DMS53 (cell line): ENCODE data around the gene COMTD1.
"Not testable (repeated sequence)": the region's sequence is repeated elsewhere in the genome, so short reads cannot be mapped to it uniquely, and the experiment has no call there.

ENCODE experiments used
- DNase-seq: peaks from one replicate; lab custom pipeline; 2025; lab: John Stamatoyannopoulos, UW

COMTD1 gene

DNA sequence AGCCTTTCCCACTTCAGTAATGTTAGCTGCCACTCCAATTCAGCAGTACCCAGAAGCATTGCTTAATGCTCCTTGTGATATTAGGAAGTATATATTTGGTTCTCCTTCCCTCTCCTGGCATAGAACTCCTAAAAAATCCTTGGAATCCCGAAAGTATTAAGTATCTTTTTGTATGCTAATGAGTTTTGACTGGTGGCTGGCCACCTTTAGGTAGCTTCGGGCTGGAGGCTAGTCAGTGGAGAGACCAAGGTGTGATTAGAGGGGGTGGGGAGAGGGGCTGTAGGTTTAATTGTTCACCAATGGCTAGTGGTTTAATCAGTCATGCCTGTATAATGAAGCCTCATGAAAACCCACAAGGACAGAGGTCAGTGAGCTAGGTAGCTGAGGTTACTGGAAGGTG is 12.2 kb downstream of the COMTD1 start:
- no peak for DNase-seq

DNA sequence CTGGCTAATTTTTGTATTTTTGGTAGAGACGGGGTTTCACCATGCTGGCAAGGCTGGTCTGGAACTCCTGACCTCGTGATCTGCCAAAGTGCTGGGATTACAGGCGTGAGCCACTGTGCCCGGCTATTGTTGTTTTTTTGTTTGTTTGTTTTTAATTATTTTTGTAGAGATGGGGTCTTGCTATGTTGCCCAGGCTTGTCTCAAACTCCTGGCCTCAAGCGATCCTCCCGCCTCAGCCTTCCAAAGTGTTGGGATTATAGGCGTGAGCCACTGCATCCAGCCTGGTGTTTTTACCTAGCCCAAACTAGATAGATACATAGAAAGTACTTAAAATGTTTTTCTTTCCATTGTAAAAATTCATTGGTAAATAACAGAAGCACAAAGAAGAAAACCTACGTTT is 14.3 kb downstream of the COMTD1 start:
- not testable (repeated sequence) for DNase-seq

- DNase-seq, result no peak
Measured at GRCh38 chr10:75220274-75220673, 15.5 kb downstream of the COMTD1 start.

DNA sequence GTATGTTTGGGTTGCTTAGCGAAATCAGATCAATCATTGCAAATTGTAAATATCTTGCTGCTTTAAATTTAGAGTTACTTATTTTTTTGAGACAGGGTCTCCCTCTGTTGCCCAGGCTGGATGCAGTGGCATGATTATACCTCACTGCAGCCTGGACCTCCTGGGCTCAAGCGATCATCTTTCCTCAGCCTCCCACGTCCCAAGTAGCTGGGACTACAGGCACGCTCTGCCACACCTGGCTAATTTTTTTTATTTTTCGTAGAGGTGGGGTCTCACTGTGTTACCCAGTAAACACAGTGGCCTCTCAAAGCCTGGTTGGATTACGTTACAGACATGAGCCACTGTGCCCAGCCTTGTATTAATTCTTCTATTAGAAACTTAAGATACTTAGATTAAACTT is 23.4 kb downstream of the COMTD1 start:
- no peak for DNase-seq

- DNase-seq, result peak; percentile 68
Measured at GRCh38 chr10:75211007-75211691, 24.6 kb downstream of the COMTD1 start.

- peak; percentile 96 for DNase-seq
Measured at GRCh38 chr10:75210282-75211006, 25.3 kb downstream of the COMTD1 start, which contains the start of gene VDAC2. TSS of gene VDAC2 (plus strand) at chr10:75210796. CDS start at chr10:75211159, 363 bp downstream.

DNA sequence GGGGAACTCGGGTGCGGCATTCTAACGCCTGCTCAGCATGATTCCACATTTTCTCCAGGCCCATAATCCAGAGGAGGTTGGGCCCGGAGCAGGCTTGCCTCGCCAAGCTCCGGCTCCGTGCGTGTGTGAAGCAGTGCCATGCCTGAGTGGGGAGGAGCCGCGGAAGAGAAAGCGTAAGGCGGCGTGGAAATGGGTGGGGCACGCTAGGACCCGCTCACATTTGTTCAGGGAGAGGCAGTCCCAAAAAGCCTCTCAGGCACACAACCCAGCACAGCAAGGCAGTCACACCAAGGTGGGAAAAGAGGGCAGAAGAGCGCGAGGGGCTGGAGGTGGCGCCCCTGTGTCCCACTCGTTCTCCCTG is 25.9 kb downstream of the COMTD1 start:
- peak; percentile 87 for DNase-seq

- DNase-seq, result no peak
Measured at GRCh38 chr10:75209086-75209920, 26.5 kb downstream of the COMTD1 start.

DNA sequence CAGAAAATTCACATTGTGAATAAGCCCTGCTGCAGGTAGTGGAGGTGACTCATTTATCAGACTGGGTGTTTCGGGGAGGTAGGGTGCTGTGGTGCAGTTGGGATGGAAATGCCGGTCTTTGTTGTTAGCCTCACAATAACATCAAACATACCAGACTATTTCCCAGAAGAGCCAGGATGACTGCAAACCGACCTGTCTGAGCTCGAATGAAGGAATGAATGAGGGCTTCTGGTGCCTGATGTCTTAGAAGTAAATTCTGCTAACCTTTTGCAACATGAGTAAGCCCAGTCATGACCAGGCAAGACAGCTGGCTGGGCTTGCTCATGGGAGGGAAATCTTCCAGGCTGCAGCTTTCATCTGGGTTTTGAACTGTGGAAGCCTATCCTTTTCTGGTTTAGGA is 27.6 kb downstream of the COMTD1 start:
- no peak for DNase-seq

DNA sequence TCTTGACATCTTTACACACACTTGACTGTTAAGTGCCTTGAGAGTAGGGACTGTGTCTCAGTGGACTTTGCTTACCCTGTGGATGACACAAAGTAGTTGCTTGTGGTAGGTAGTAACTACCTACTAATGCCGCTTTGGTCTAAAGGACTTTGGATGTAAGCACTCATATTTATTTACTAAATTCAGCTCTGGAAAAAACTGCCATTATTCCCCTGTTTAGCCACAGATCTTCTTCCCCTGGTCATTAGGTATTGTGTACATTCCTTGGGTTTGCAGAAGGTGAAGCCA is 28.0 kb downstream of the COMTD1 start:
- DNase-seq, result no peak

GRCh38 chr10:75207079-75207856 is 28.5 kb downstream of the COMTD1 start:
- DNase-seq, result no peak

DNA sequence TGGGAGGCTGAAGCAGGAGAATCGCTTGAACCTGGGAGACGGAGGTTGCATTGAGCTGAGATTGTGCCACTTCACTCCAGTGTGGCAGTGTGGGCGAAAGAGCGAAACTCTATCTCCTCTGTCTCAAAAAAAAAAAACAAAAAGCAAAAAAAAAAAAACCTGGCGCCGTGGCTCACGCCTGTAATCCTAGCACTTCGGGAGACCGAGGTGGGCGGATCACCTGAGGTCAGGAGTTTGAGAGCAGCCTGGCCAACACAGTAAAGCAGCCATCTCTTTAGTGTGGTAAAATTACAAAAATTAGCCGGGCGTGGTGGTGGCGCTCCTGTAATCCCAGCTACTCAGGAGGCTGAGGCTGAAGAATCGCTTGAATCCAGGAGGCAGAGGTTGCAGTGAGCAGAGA is 29.1 kb downstream of the COMTD1 start:
- DNase-seq, result not testable (repeated sequence)

- no peak for DNase-seq
Measured at GRCh38 chr10:75205908-75206307, 29.8 kb downstream of the COMTD1 start.

- no peak for DNase-seq
Measured at GRCh38 chr10:75203724-75204123, 32.0 kb downstream of the COMTD1 start.

- not testable (repeated sequence) for DNase-seq
Measured at GRCh38 chr10:75203046-75203620, 32.6 kb downstream of the COMTD1 start.

- peak; percentile 38 for DNase-seq
Measured at GRCh38 chr10:75202321-75203045, 33.3 kb downstream of the COMTD1 start.

- peak; percentile 53 for DNase-seq
Measured at GRCh38 chr10:75201793-75202307, 33.9 kb downstream of the COMTD1 start.

DNA sequence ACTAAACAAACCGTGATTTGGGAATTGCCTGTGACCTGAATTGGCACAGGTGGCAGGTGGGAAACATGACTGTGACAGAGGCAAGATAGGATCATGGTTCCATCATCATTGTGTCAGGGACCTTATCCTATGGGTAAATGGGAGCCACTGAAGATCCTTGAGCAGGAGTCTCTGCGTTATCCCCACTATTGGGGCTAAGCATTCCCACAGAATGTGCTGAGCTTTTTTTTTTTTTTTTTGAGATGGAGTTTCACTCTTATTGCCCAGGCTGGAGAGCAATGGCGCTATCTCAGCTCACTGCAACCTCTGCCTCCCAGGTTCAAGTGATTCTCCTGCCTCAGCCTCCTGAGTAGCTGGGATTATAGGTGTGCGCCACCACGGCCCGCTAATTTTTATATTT is 35.8 kb downstream of the COMTD1 start:
- DNase-seq, result not testable (repeated sequence)

- DNase-seq, result no peak
Measured at GRCh38 chr10:75197906-75198305, 37.9 kb downstream of the COMTD1 start.

DNA sequence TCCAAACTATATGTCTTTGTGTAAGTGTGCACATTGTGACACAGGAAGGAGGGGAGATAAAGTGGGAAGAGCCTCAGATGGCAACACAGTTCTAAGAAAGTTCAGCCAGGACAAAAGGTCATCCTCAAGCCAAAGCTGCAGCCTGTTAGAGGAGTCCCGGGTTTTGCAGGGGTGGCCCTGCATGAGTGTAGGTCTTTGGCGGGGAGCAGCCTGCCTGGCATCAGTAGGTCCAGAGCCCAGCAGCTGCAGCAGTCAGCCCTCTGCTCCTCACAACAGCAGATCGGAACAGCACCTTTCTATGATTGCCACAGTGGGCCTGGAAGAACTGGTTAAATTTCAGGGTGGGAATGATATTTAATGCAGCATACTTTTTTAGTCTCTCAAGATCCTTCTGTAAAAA is 38.7 kb downstream of the COMTD1 start:
- DNase-seq, result no peak
